Measurements from ENCODE around the gene RHBDF2. TPM values are rescaled to one million over a fixed set of nuclear protein-coding genes. Genes with fewer than 3 reads are reported as not detected.

RHBDF2 gene
- total RNA-seq, 2 donors from 2014 or later, result 11.6 to 23.9 TPM

GRCh38 chr17:76492989-76493501, 8.2 kb downstream of the RHBDF2 start:
- intact Hi-C loops (cut with DNase I), result no loop called here
- H3K9me3 ChIP-seq, result no peaks in the 10 kb centered on the region
- no peaks in the 10 kb centered on the region for H3K36me3 ChIP-seq
- H3K4me3 ChIP-seq, result peak overlapping the region; percentile 25
- peaks cover 36% of the 10 kb centered on the region for H3K4me1 ChIP-seq
- DNase-seq, result peak; percentile 65
- H3K27me3 ChIP-seq, result no peaks in the 10 kb centered on the region
- TF ChIP-seq, protein P1, sequence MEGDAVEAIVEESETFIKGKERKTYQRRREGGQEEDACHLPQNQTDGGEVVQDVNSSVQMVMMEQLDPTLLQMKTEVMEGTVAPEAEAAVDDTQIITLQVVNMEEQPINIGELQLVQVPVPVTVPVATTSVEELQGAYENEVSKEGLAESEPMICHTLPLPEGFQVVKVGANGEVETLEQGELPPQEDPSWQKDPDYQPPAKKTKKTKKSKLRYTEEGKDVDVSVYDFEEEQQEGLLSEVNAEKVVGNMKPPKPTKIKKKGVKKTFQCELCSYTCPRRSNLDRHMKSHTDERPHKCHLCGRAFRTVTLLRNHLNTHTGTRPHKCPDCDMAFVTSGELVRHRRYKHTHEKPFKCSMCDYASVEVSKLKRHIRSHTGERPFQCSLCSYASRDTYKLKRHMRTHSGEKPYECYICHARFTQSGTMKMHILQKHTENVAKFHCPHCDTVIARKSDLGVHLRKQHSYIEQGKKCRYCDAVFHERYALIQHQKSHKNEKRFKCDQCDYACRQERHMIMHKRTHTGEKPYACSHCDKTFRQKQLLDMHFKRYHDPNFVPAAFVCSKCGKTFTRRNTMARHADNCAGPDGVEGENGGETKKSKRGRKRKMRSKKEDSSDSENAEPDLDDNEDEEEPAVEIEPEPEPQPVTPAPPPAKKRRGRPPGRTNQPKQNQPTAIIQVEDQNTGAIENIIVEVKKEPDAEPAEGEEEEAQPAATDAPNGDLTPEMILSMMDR (IDR thresholded peaks at IDR 0.05), result no peak
- peak overlapping the region; percentile 72 for H3K27ac ChIP-seq
- peak overlapping the region; percentile 58 to 82 for H3K9ac ChIP-seq (ENCODE audit: low read depth in 2 of 2, low read length in 2 of 2)

DNA sequence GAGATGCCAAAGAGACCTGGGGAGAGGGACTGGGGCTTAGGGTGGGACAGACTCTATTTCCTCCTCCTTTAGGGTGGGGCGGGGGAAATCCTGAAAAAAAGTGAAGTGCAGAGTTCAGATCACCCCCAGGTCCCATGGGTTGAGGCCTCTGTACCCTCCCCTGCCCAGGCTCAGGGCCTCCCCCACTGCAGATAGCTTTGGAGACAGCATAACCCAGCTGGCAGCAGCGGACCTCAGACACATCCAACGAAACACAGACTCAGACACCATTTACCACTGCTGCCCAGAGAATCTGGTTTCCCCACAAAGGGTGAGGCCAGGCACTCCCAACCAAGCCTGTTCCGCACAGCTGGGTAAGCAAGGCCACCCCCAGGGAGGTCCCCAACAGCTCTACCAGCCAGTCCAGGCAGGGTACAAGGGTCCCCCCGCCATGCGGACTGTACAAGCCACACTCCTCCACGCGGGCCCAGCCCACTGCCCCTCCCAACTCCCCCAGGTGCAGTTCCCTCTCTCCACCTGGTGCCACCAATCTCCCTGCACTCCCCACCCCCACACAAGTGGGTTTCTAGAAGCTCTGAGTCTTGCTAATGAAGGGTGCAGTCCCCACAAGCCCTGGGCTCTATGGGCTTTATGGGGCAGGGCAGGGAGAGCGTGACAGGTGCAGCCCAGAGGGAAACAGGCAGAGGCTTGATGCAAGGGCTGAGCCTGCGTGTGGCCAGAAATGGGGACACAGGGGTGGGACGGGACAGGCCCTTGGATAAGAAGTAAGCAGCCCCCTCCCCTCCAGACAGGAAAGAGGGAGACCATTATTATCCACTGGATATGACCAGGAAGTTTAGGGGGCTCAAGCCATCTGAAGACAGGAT, 8.9 kb downstream of the RHBDF2 start:
- H3K4me3 ChIP-seq, result peak overlapping the region; percentile 25
- peak overlapping the region; percentile 72 for H3K27ac ChIP-seq
- DNase-seq, result peak; percentile 76
- H3K4me1 ChIP-seq, result peaks cover 32% of the 10 kb centered on the region
- no peaks in the 10 kb centered on the region for H3K9me3 ChIP-seq
- no peaks in the 10 kb centered on the region for H3K36me3 ChIP-seq
- intact Hi-C loops (cut with DNase I), result no loop called here
- H3K27me3 ChIP-seq, result no peaks in the 10 kb centered on the region
- H3K9ac ChIP-seq (ENCODE audit: low read depth in 2 of 2, low read length in 2 of 2), result peak overlapping the region; percentile 58 to 82
- TF ChIP-seq, protein P1 (IDR thresholded peaks at IDR 0.05), result no peak

- H3K27me3 ChIP-seq, result no peaks in the 10 kb centered on the region
- peak; percentile 48 for DNase-seq
- no peaks in the 10 kb centered on the region for H3K36me3 ChIP-seq
- intact Hi-C loops (cut with DNase I), result no loop called here
- H3K9me3 ChIP-seq, result no peaks in the 10 kb centered on the region
- H3K9ac ChIP-seq (ENCODE audit: low read depth in 2 of 2, low read length in 2 of 2), result peak overlapping the region; percentile 9 to 82
- H3K4me3 ChIP-seq, result no peak overlapping the region
- H3K4me1 ChIP-seq, result peaks cover 32% of the 10 kb centered on the region
- TF ChIP-seq, protein P1 (IDR thresholded peaks at IDR 0.05), result no peak
- H3K27ac ChIP-seq, result peak overlapping the region; percentile 72
Observed at GRCh38 chr17:76491271-76492122, 9.7 kb downstream of the RHBDF2 start.

DNA sequence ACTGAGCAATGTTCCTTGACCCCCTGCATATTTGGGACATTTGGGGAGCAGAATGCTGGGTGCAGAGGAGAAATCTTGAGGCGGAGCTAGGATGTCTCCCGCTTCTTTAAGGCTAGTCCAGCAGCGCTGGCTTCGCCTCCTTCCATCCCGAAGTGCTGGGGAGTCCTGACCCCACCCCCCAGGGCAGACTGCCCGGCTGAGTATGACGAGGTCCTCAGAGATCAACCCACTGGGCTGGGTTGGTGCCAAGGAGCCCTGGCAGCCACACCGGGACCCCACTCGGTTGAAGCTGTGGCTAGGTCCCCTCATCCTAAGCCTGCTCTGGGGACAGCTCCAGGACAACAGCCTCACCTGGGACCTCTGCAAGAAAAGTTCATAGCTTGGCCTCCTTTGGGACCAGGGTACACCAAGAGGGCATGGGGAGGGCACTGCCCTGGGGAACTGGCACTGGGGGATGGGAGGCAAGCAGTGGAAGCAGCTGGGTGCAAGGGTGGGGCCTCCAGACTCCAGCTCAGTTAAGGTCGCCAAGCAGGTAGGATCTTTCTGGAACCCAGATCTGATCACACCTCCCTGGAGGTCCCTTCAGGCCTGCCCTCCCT, 11.0 kb downstream of the RHBDF2 start:
- intact Hi-C loops (cut with DNase I), result no loop called here

More for the DNA sequence above, 11.0 kb downstream of the RHBDF2 start:
- DNase-seq, result no peak
- Histone ChIP-seq H3K27ac (no peak overlapping the region), H3K4me3 (no peak overlapping the region), H3K4me1 (peaks cover 32% of the 10 kb centered on the region), H3K36me3 (no peaks in the 10 kb centered on the region), H3K9ac (ENCODE audit: low read depth in 2 of 2, low read length in 2 of 2) (peak overlapping the region in 1 of 2 donors; percentile 21), H3K27me3 (no peaks in the 10 kb centered on the region), H3K9me3 (no peaks in the 10 kb centered on the region)
- TF ChIP-seq, protein P1 (IDR thresholded peaks at IDR 0.05), result no peak
